HPDE6-E6E7 (cell line): ENCODE results near the gene CALU.

ENCODE experiments used
- DNase-seq: peaks from one replicate; pipeline ENCODE4 v3.0.0; 2011; ENCODE audit warnings: missing footprints; ENCODE audit errors: extremely low spot score

CALU gene

GRCh38 chr7:128739048-128739962 is at the start of gene CALU:
Gene CALU, plus strand, starts transcription at chr7:128739359. Its CDS starts 9,225 bp downstream, at chr7:128748584.
- DNase-seq: peak; percentile 99

GRCh38 chr7:128691227-128691626 is 47.9 kb upstream of the CALU start:
- DNase-seq: no peak

GRCh38 chr7:128692623-128693270 is 46.4 kb upstream of the CALU start:
- DNase-seq: no peak

- DNase-seq: no peak
Measured at GRCh38 chr7:128693373-128694015, 45.7 kb upstream of the CALU start.

- no peak for DNase-seq
Measured at GRCh38 chr7:128694738-128695137, 44.4 kb upstream of the CALU start.

- peak; percentile 41 for DNase-seq
Measured at GRCh38 chr7:128697302-128697905, 41.8 kb upstream of the CALU start.

- no peak for DNase-seq
Measured at GRCh38 chr7:128699196-128699712, 39.9 kb upstream of the CALU start.

- DNase-seq: no peak
Measured at GRCh38 chr7:128699895-128700294, 39.3 kb upstream of the CALU start.

- DNase-seq: no peak
Measured at GRCh38 chr7:128701062-128701785, 37.9 kb upstream of the CALU start.

- DNase-seq: no peak
Measured at GRCh38 chr7:128703609-128704241, 35.4 kb upstream of the CALU start.

GRCh38 chr7:128705891-128706333 is 33.2 kb upstream of the CALU start:
- DNase-seq: no peak

- DNase-seq: no peak
Measured at GRCh38 chr7:128707752-128708151, 31.4 kb upstream of the CALU start.

- DNase-seq: no peak
Measured at GRCh38 chr7:128708235-128708634, 30.9 kb upstream of the CALU start.

GRCh38 chr7:128708824-128709223 is 30.3 kb upstream of the CALU start:
- no peak for DNase-seq

GRCh38 chr7:128710481-128710880 is 28.7 kb upstream of the CALU start:
- no peak for DNase-seq

GRCh38 chr7:128713794-128714193 is 25.4 kb upstream of the CALU start:
- no peak for DNase-seq

GRCh38 chr7:128714701-128715495 is 24.3 kb upstream of the CALU start:
- no peak for DNase-seq

GRCh38 chr7:128718967-128719642 is 20.1 kb upstream of the CALU start:
- DNase-seq: no peak

- no peak for DNase-seq
Measured at GRCh38 chr7:128721376-128721775, 17.8 kb upstream of the CALU start.
